OCI-LY3 (cell line): ENCODE data around the gene NIN.

Source experiments
- H2AFZ ChIP-seq: fragments of 200-600, 300-600 bp; shearing (Covaris generic); 2 replicates; pipeline ENCODE4 v1.6.0; 2014; ENCODE audit warnings: antibody characterized with exemption, low read depth, low read length
- H3K27ac ChIP-seq: fragments of 200-600, 300-600 bp; sonication (generic); 2 replicates; pipeline ENCODE4 v1.5.1; 2014; ENCODE audit warnings: mild to moderate bottlenecking, low read length, moderate library complexity, mixed read lengths
- H3K27me3 ChIP-seq: fragments of 200-600, 300-600 bp; sonication (generic); 2 replicates; pipeline ENCODE4 v1.6.1; 2014; ENCODE audit warnings: low read depth, low read length, mixed read lengths
- H3K36me3 ChIP-seq: fragments of 200-600, 300-600 bp; sonication (generic); replicated peaks from 2 replicates; pipeline ENCODE3; 2014; ENCODE audit warnings: low read depth, low read length, mixed read lengths
- H3K4me1 ChIP-seq: fragments of 300-600, 200-600 bp; sonication (generic); 2 replicates; pipeline ENCODE4 v1.6.1; 2014; ENCODE audit warnings: low read length, mixed read lengths
- H3K4me2 ChIP-seq: fragments of 200-600, 300-600 bp; sonication (generic); 2 replicates; pipeline ENCODE4 v1.6.1; 2014; ENCODE audit warnings: low read length, mixed read lengths
- H3K4me3 ChIP-seq: fragments of 300-600, 200-600 bp; sonication (generic); 2 replicates; pipeline ENCODE4 v1.5.1; 2014; ENCODE audit warnings: antibody characterized with exemption, mild to moderate bottlenecking, low read length, moderate library complexity
- H3K79me2 ChIP-seq: fragments of 300-600, 200-600 bp; shearing (Covaris generic); 2 replicates; pipeline ENCODE4 v1.6.1; 2014; ENCODE audit warnings: mild to moderate bottlenecking, low read length, mixed read lengths
- H3K9ac ChIP-seq: fragments of 300-600, 200-600 bp; shearing (Covaris generic); 2 replicates; pipeline ENCODE4 v1.6.0; 2014; ENCODE audit warnings: mild to moderate bottlenecking, low read length, moderate library complexity
- H3K9me3 ChIP-seq: fragments of 200-600, 300-600 bp; shearing (Covaris generic); 2 replicates; pipeline ENCODE4 v1.6.1; 2014; ENCODE audit warnings: low read length, mixed read lengths; ENCODE audit not compliant: insufficient read depth
- H4K20me1 ChIP-seq: fragments of 200-600, 300-600 bp; sonication (generic); 2 replicates; pipeline ENCODE4 v1.6.1; 2016; ENCODE audit warnings: low read length, mixed read lengths; ENCODE audit not compliant: insufficient read depth
- CTCF ChIP-seq: fragments of 200-600, 300-600 bp; sonication (generic); IDR thresholded peaks from 2 replicates; pipeline ENCODE4 v1.5.1; 2014; ENCODE audit warnings: antibody characterized with exemption, low read length, low read depth
- EZH2phosphoT487 ChIP-seq: fragments of 200-600 bp; shearing (Covaris generic); IDR thresholded peaks from 2 replicates; pipeline ENCODE4 v1.6.1; 2018; ENCODE audit warnings: antibody characterized with exemption, mixed run types, low read depth

NIN gene

GRCh38 chr14:50826681-50827080, 4.3 kb downstream of the NIN start:
- no peak overlapping the region for H3K4me3 ChIP-seq

GRCh38 chr14:50825307-50825706, 5.7 kb downstream of the NIN start:
- no peak for TF ChIP-seq CTCF
- no peak for TF ChIP-seq EZH2phosphoT487
- H3K27ac ChIP-seq, result 0 out of 2 replicates have a peak overlapping the region, but pooled peaks have one; percentile 96
- no peak overlapping the region for H2AFZ ChIP-seq
- peaks cover 53% of the 10 kb centered on the region for H3K36me3 ChIP-seq
- H3K9ac ChIP-seq, result no peak overlapping the region
- peaks cover 87% of the 10 kb centered on the region for H4K20me1 ChIP-seq
- no peaks in the 10 kb centered on the region for H3K9me3 ChIP-seq
- no peaks in the 10 kb centered on the region for H3K27me3 ChIP-seq
- no peak overlapping the region for H3K4me3 ChIP-seq
- H3K79me2 ChIP-seq, result peaks cover 98% of the 10 kb centered on the region
- peaks cover 67% of the 10 kb centered on the region for H3K4me1 ChIP-seq
- peak overlapping the region; percentile 99; the same call in 1 of the 2 replicates for H3K4me2 ChIP-seq

More at GRCh38 chr14:50826681-50827080, 4.3 kb downstream of the NIN start:
- TF ChIP-seq CTCF (no peak), EZH2phosphoT487 (no peak)
- peaks cover 75% of the 10 kb centered on the region for H4K20me1 ChIP-seq
- H3K9ac ChIP-seq, result no peak overlapping the region
- no peaks in the 10 kb centered on the region for H3K9me3 ChIP-seq
- H3K4me2 ChIP-seq, result no peak overlapping the region
- H3K27me3 ChIP-seq, result no peaks in the 10 kb centered on the region
- peaks cover 54% of the 10 kb centered on the region for H3K4me1 ChIP-seq
- no peak overlapping the region for H3K27ac ChIP-seq
- peaks cover 42% of the 10 kb centered on the region for H3K36me3 ChIP-seq
- peaks cover 89% of the 10 kb centered on the region for H3K79me2 ChIP-seq
- no peak overlapping the region for H2AFZ ChIP-seq

- H2AFZ ChIP-seq, result no peak overlapping the region
- peaks cover 76% of the 10 kb centered on the region for H3K4me1 ChIP-seq
- H4K20me1 ChIP-seq, result peaks cover 84% of the 10 kb centered on the region
- H3K4me2 ChIP-seq, result peak overlapping the region; percentile 99
- no peaks in the 10 kb centered on the region for H3K9me3 ChIP-seq
- H3K79me2 ChIP-seq, result peaks cover 98% of the 10 kb centered on the region
- peak overlapping the region; percentile 72 for H3K9ac ChIP-seq
- H3K27me3 ChIP-seq, result no peaks in the 10 kb centered on the region
- H3K4me3 ChIP-seq, result peak overlapping the region; percentile 73
- H3K27ac ChIP-seq, result peak overlapping the region; percentile 96
- H3K36me3 ChIP-seq, result peaks cover 58% of the 10 kb centered on the region
- TF ChIP-seq EZH2phosphoT487 (no peak), CTCF (no peak)
These were observed 7.0 kb downstream of the NIN start for GRCh38 chr14:50823762-50824636.

- peak overlapping the region; percentile 99 for H3K4me2 ChIP-seq
- TF ChIP-seq EZH2phosphoT487, result no peak
- TF ChIP-seq CTCF, result no peak
- H3K27me3 ChIP-seq, result no peaks in the 10 kb centered on the region
- H3K4me1 ChIP-seq, result peaks cover 71% of the 10 kb centered on the region
- H3K79me2 ChIP-seq, result peaks cover 98% of the 10 kb centered on the region
- peak overlapping the region; percentile 72 for H3K9ac ChIP-seq
- H3K9me3 ChIP-seq, result no peaks in the 10 kb centered on the region
- peaks cover 60% of the 10 kb centered on the region for H3K36me3 ChIP-seq
- H3K27ac ChIP-seq, result peak overlapping the region; percentile 96
- peaks cover 83% of the 10 kb centered on the region for H4K20me1 ChIP-seq
- H2AFZ ChIP-seq, result no peak overlapping the region
- peak overlapping the region; percentile 73 for H3K4me3 ChIP-seq
These were observed 7.8 kb downstream of the NIN start for GRCh38 chr14:50823051-50823761.
